Measurements from ENCODE around the gene RAB11A. TPM values are rescaled to one million over a fixed set of nuclear protein-coding genes. Genes with fewer than 3 reads are reported as not detected.

The RAB11A gene
- total and polyA plus RNA-seq, 2 donors (not counting 1 experiment from before 2014, with no cell fraction given), result 83.2 to 126 TPM

DNA sequence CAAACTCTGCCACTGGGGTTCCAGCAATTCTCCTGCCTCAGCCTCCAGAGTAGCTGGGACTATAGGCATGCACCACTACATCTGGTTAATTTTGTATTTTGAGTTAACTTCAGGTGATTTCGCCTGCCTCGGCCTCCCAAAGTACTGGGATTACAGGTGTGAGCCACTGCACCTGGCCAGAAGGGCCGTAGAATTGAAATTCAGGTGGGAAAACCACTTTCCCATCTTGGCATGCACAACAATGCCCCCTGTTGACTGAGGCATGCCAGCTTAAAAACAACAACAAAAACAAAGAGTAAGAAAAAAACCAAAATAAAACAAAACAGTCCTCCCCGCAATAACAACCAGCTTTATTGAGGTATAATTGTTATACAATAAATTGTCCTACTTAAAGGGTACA is 32.6 kb upstream of the RAB11A start:
- H3K27ac ChIP-seq (ENCODE audit: low read length in 2 of 2), result no peak overlapping the region

More for the DNA sequence above, 32.6 kb upstream of the RAB11A start:
- ChIA-PET CTCF (interaction anchor here (0.8 to 2.4 kb wide), 15 partner anchors 11 to 202 kb away, joined by 3 to 8 read pairs (median 5); no protein-coding TSS in a partner anchor), POLR2A (interaction anchor here (1.5 kb wide), 1 partner anchor 44 kb away, joined by 9 read pairs; no protein-coding TSS in a partner anchor)
- Histone ChIP-seq H3K4me2 (replicated peaks; ENCODE audit: low read depth, low read length, poor library complexity, severe bottlenecking) (no peak overlapping the region), H3K9ac (ENCODE audit: low read length) (no peak overlapping the region), H3K4me1 (ENCODE audit: control insufficient read depth in 2 of 2, insufficient read depth in 2 of 2, low read length in 2 of 2) (peaks cover 21 to 22% of the 10 kb centered on the region in 2 donors), H3K36me3 (replicated peaks in 1 of 2; ENCODE audit: control extremely low read depth in 1 of 2, control insufficient read depth in 1 of 2, extremely low read depth in 1 of 2, insufficient read depth in 2 of 2, low read length in 1 of 2) (no peaks in the 10 kb centered on the region), H3K79me2 (ENCODE audit: control insufficient read depth, insufficient read depth, low read length) (no peaks in the 10 kb centered on the region), H2AFZ (ENCODE audit: insufficient read depth, low read depth, low read length, poor library complexity, severe bottlenecking) (no peak overlapping the region), H4K20me1 (ENCODE audit: control insufficient read depth, insufficient read depth, low read length, poor library complexity, severe bottlenecking) (no peaks in the 10 kb centered on the region), H3K4me3 (ENCODE audit: control extremely low read depth in 1 of 5, extremely low read depth in 1 of 5, insufficient read depth in 1 of 5, low read depth in 2 of 5, low read length in 4 of 5) (no peak overlapping the region), H3K9me3 (ENCODE audit: control extremely low read depth in 1 of 3, control insufficient read depth in 2 of 3, insufficient read depth in 1 of 3, low read length in 2 of 3) (no peaks in the 10 kb centered on the region), H3K27me3 (replicated peaks in 1 of 4; ENCODE audit: control extremely low read depth in 1 of 4, control insufficient read depth in 3 of 4, insufficient read depth in 4 of 4, low read length in 3 of 4) (no peaks in the 10 kb centered on the region)
- H3K27me3 Mint-ChIP-seq, result no peaks in the 10 kb centered on the region
- DNase-seq, result no peak
- no peak for ATAC-seq (ENCODE audit: low read depth)
- no peak for TF ChIP-seq EZH2 (IDR thresholded peaks at IDR 0.05; ENCODE audit: borderline replicate concordance, insufficient read depth, low read depth, low read length, poor library complexity, severe bottlenecking)
- TF ChIP-seq CTCF (IDR thresholded peaks at IDR 0.05), result peak; percentile 39
- intact Hi-C loops (cut with micrococcal nuclease), result no loop called here
- H3K27ac Mint-ChIP-seq, result no peak overlapping the region
- H3K4me3 Mint-ChIP-seq, result no peak overlapping the region
- H3K9me3 Mint-ChIP-seq (ENCODE audit: insufficient read depth), result no peaks in the 10 kb centered on the region
- peaks cover 37% of the 10 kb centered on the region for H3K4me1 Mint-ChIP-seq
- WGBS (ENCODE audit: insufficient coverage), result no CpG with 5 or more reads among the region's 4 CpGs
